Endothelial cell of umbilical vein (primary cell): ENCODE measurements around the gene HBQ1.

Experiments
- CTCF ChIP-seq, 2 donors: IDR thresholded peaks; 1 replicate in 1 of 2; 2 replicates in 1 of 2; pipeline ENCODE4 v1.5.1; 2011; ENCODE audit warnings: low read length in 2 of 2, mild to moderate bottlenecking in 2 of 2, moderate library complexity in 2 of 2, control low read depth in 1 of 2, inconsistent platforms in 1 of 2, low read depth in 1 of 2; ENCODE audit not compliant: insufficient read depth in 1 of 2; ENCODE audit errors: extremely low read depth in 1 of 2
- EZH2 ChIP-seq: IDR thresholded peaks from 2 replicates; pipeline ENCODE4 v1.6.1; 2012; ENCODE audit warnings: borderline replicate concordance, low read depth, mild to moderate bottlenecking, moderate library complexity, low read length, inconsistent platforms; ENCODE audit not compliant: severe bottlenecking
- FOS ChIP-seq: IDR thresholded peaks from 2 replicates; pipeline ENCODE4 v1.6.1; 2011; ENCODE audit warnings: mild to moderate bottlenecking, low read length, moderate library complexity, borderline replicate concordance; ENCODE audit not compliant: insufficient read depth
- GATA2 ChIP-seq: IDR thresholded peaks from 2 replicates; pipeline ENCODE4 v1.7.0; 2011; ENCODE audit warnings: low read depth, mild to moderate bottlenecking, moderate library complexity, mixed read lengths, low read length; ENCODE audit not compliant: insufficient read length, insufficient read depth
- JUN ChIP-seq: IDR thresholded peaks from 2 replicates; pipeline ENCODE4 v1.6.1; 2011; ENCODE audit warnings: borderline replicate concordance, low read depth; ENCODE audit not compliant: insufficient read length, insufficient read depth
- MYC ChIP-seq: IDR thresholded peaks from one replicate; pipeline ENCODE4 v1.6.1; 2011; ENCODE audit warnings: mild to moderate bottlenecking, low read depth, low read length
- POLR2A ChIP-seq: IDR thresholded peaks from 2 replicates; pipeline ENCODE4 v1.6.1; 2012; ENCODE audit warnings: low read depth, mild to moderate bottlenecking, control low read depth, low read length
- POLR2AphosphoS5 ChIP-seq: IDR thresholded peaks from 2 replicates; pipeline ENCODE4 v1.6.1; 2012; ENCODE audit warnings: low read depth, mild to moderate bottlenecking, control low read depth, low read length, moderate library complexity; ENCODE audit not compliant: insufficient read depth
- TF ChIP-seq, protein P1 (sequence below): IDR thresholded peaks from 2 replicates; pipeline ENCODE4 v1.6.1; 2011; ENCODE audit not compliant: insufficient read depth, insufficient read length

- no peak for TF ChIP-seq CTCF (IDR thresholded peaks at IDR 0.05; ENCODE audit: extremely low read depth in 1 of 2, insufficient read depth in 1 of 2, low read depth in 1 of 2, low read length in 2 of 2)
- TF ChIP-seq POLR2AphosphoS5, result no peak
- TF ChIP-seq JUN, result no peak
- no peak for TF ChIP-seq POLR2A
- TF ChIP-seq EZH2, result no peak
- TF ChIP-seq, protein P1, sequence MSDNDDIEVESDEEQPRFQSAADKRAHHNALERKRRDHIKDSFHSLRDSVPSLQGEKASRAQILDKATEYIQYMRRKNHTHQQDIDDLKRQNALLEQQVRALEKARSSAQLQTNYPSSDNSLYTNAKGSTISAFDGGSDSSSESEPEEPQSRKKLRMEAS, result no peak
- no peak for TF ChIP-seq MYC
- no peak for TF ChIP-seq GATA2
- TF ChIP-seq FOS, result no peak
Measured at GRCh38 chr16:203246-203645, 23.0 kb downstream of the HBQ1 start.
